CD8-positive, alpha-beta memory T cell (primary cell): ENCODE measurements around the gene ANKRD22. TPM values are rescaled to one million over a fixed set of nuclear protein-coding genes. Genes with fewer than 3 reads are reported as not detected.

Source experiments
- CTCF ChIA-PET: fragments of 350-600 bp; sonication (Branson Sonifier 250); formaldehyde crosslinking; loops from one replicate; lab custom pipeline; 2021; ENCODE audit warnings: antibody characterized with exemption; lab: Charles Lee
- POLR2A ChIA-PET: fragments of 350-600 bp; sonication (Branson Sonifier 250); formaldehyde crosslinking; loops from one replicate; lab custom pipeline; 2021; ENCODE audit warnings: antibody characterized with exemption; lab: Charles Lee
- DNase-seq, 5 donors: peaks; one replicate each; pipeline versions ENCODE4 v3.0.0 to v3.0.0-alpha.2; 2020 to 2022; ENCODE audit warnings: mixed read lengths in 1 of 5
- H3K27ac ChIP-seq: one replicate; pipeline ENCODE4 v1.7.0; 2013; ENCODE audit warnings: low read depth, mild to moderate bottlenecking, low read length, moderate library complexity
- H3K27me3 ChIP-seq: 2 replicates; pipeline ENCODE4 v1.7.0; 2013; ENCODE audit warnings: low read length, mild to moderate bottlenecking; ENCODE audit not compliant: insufficient read depth, poor library complexity, severe bottlenecking
- H3K36me3 ChIP-seq: 2 replicates; pipeline ENCODE4 v1.7.0; 2013; ENCODE audit warnings: mild to moderate bottlenecking, low read length, moderate library complexity; ENCODE audit not compliant: insufficient read depth
- H3K4me1 ChIP-seq: 2 replicates; pipeline ENCODE4 v1.7.0; 2013; ENCODE audit warnings: mild to moderate bottlenecking, low read length, moderate library complexity; ENCODE audit not compliant: insufficient read depth
- H3K4me3 ChIP-seq: 2 replicates; pipeline ENCODE4 v1.7.0; 2013; ENCODE audit warnings: mild to moderate bottlenecking, low read length
- H3K9me3 ChIP-seq: 2 replicates; pipeline ENCODE4 v1.7.0; 2013; ENCODE audit warnings: mild to moderate bottlenecking, low read length
- H3K27ac Mint-ChIP-seq, 8 donors: one replicate each; pipeline ENCODE4 v1.8.0; 2020 to 2021; ENCODE audit warnings: mixed read lengths in 8 of 8, mild to moderate bottlenecking in 6 of 8, inconsistent platforms in 3 of 8, moderate library complexity in 3 of 8
- H3K27me3 Mint-ChIP-seq, 2 donors: one replicate each; pipeline ENCODE4 v1.8.0; 2020 to 2021; ENCODE audit warnings: mixed read lengths in 2 of 2, mild to moderate bottlenecking in 1 of 2, moderate library complexity in 1 of 2
- H3K36me3 Mint-ChIP-seq, 3 donors: one replicate each; pipeline ENCODE4 v1.8.0; 2020 to 2021; ENCODE audit warnings: mixed read lengths in 3 of 3, inconsistent platforms in 1 of 3, mild to moderate bottlenecking in 1 of 3
- H3K4me1 Mint-ChIP-seq, 3 donors: one replicate each; pipeline ENCODE4 v1.8.0; 2020 to 2021; ENCODE audit warnings: mixed read lengths in 3 of 3, inconsistent platforms in 1 of 3, mild to moderate bottlenecking in 1 of 3
- H3K4me3 Mint-ChIP-seq, 7 donors: one replicate each; pipeline ENCODE4 v1.8.0; 2020 to 2021; ENCODE audit warnings: mixed read lengths in 7 of 7, mild to moderate bottlenecking in 6 of 7, moderate library complexity in 4 of 7, inconsistent platforms in 2 of 7
- H3K9me3 Mint-ChIP-seq, 5 donors: one replicate each; pipeline ENCODE4 v1.8.0; 2020 to 2022; ENCODE audit warnings: mixed read lengths in 5 of 5, mild to moderate bottlenecking in 3 of 5, moderate library complexity in 2 of 5, inconsistent platforms in 1 of 5
- polyA plus RNA-seq: library from polyadenylated mRNA; unstranded; fragments of 300-500 nt; fragmentation: Illumina TruSeq; gene quantifications from one replicate; pipeline ENCODE4 v1.2.3, GENCODE V29; 2021
- total RNA-seq, 2 experiments: library from RNA; stranded (reverse); gene quantifications; one replicate each; pipeline ENCODE4 v1.2.3, GENCODE V29; 2021

The ANKRD22 gene
- total and polyA plus RNA-seq, 3 experiments from 2014 or later: 0.63 TPM; not detected in 2

GRCh38 chr10:88833723-88834122, 17.9 kb downstream of the ANKRD22 start:
- H3K4me3 Mint-ChIP-seq: peak overlapping the region in 2 of 7 donors; percentile 10 to 49
- no peak overlapping the region for H3K27ac ChIP-seq
- POLR2A ChIA-PET: no interaction called here

GRCh38 chr10:88833156-88833555, 18.5 kb downstream of the ANKRD22 start:
- H3K36me3 Mint-ChIP-seq: no peaks in the 10 kb centered on the region
- H3K9me3 Mint-ChIP-seq: no peaks in the 10 kb centered on the region
- peaks cover 36 to 57% (median 54%) of the 10 kb centered on the region in 3 donors for H3K4me1 Mint-ChIP-seq

More at GRCh38 chr10:88833723-88834122, 17.9 kb downstream of the ANKRD22 start:
- Histone ChIP-seq H3K9me3 (no peaks in the 10 kb centered on the region), H3K36me3 (no peaks in the 10 kb centered on the region), H3K4me1 (peaks cover 38% of the 10 kb centered on the region), H3K4me3 (no peak overlapping the region), H3K27me3 (no peaks in the 10 kb centered on the region)
- peaks cover 34 to 51% (median 48%) of the 10 kb centered on the region in 3 donors for H3K4me1 Mint-ChIP-seq
- peak overlapping the region in 5 of 8 donors; percentile 9 to 73 (median 64) for H3K27ac Mint-ChIP-seq
- no peak for DNase-seq
- CTCF ChIA-PET: interaction anchor here (1.4 to 7.0 kb wide), 4 partner anchors 24 to 99 kb away, joined by 3 to 150 read pairs (median 26); partner anchors contain the start of gene STAMBPL1
- H3K9me3 Mint-ChIP-seq: no peaks in the 10 kb centered on the region
- no peaks in the 10 kb centered on the region for H3K27me3 Mint-ChIP-seq
- no peaks in the 10 kb centered on the region for H3K36me3 Mint-ChIP-seq

DNA sequence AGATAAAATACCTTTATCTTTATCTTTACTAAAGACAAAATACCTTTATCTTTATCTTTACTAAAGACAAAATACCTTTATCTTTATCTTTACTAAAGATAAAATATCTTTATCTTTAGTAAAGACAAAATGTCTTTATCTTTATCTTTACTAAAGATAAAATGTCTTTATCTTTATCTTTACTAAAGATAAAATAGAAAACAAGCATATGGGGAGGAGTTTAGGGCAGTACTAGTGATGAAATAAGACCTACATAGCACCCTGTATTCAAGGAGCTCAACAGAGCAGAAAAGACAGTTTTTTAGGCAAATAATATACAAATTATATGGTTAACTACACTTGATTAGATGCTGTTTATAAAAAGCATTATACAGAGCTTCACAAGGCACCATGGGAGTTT, 19.3 kb downstream of the ANKRD22 start:
- Mint-ChIP-seq H3K27me3 (no peaks in the 10 kb centered on the region), H3K9me3 (no peaks in the 10 kb centered on the region), H3K4me3 (no peak overlapping the region), H3K4me1 (peaks cover 41 to 63% (median 60%) of the 10 kb centered on the region in 3 donors), H3K27ac (peak overlapping the region in 1 of 8 donors; percentile 90), H3K36me3 (no peaks in the 10 kb centered on the region)
- CTCF ChIA-PET: interaction anchor here (1.0 to 7.0 kb wide), 6 partner anchors 10 to 147 kb away, joined by 3 to 150 read pairs (median 6); partner anchors contain the start of gene STAMBPL1
- POLR2A ChIA-PET: interaction anchor here (0.8 to 2.1 kb wide), 2 partner anchors 8 to 48 kb away, joined by 3 to 10 read pairs; partner anchors contain the start of gene STAMBPL1
- Histone ChIP-seq H3K36me3 (no peaks in the 10 kb centered on the region), H3K9me3 (no peaks in the 10 kb centered on the region), H3K27me3 (no peaks in the 10 kb centered on the region), H3K27ac (no peak overlapping the region), H3K4me3 (no peak overlapping the region), H3K4me1 (peaks cover 40% of the 10 kb centered on the region)
- DNase-seq: no peak

More at GRCh38 chr10:88833156-88833555, 18.5 kb downstream of the ANKRD22 start:
- Histone ChIP-seq H3K4me3 (no peak overlapping the region), H3K27me3 (no peaks in the 10 kb centered on the region), H3K9me3 (no peaks in the 10 kb centered on the region), H3K27ac (no peak overlapping the region), H3K36me3 (no peaks in the 10 kb centered on the region), H3K4me1 (peaks cover 38% of the 10 kb centered on the region)
- Mint-ChIP-seq H3K27me3 (no peaks in the 10 kb centered on the region), H3K27ac (peak overlapping the region in 6 of 8 donors; percentile 36 to 75 (median 60)), H3K4me3 (peak overlapping the region in 1 of 7 donors; percentile 49)
- ChIA-PET POLR2A (interaction anchor here (0.8 kb wide), 1 partner anchor 9 kb away, joined by 3 read pairs; no protein-coding TSS in a partner anchor), CTCF (interaction anchor here (1.0 to 7.0 kb wide), 3 partner anchors 11 to 99 kb away, joined by 3 to 150 read pairs (median 33); no protein-coding TSS in a partner anchor)
- DNase-seq: no peak

- H3K4me3 Mint-ChIP-seq: peak overlapping the region in 6 of 7 donors; percentile 13 to 67 (median 54)
- Histone ChIP-seq H3K4me1 (peaks cover 47% of the 10 kb centered on the region), H3K4me3 (no peak overlapping the region), H3K36me3 (no peaks in the 10 kb centered on the region), H3K27ac (no peak overlapping the region), H3K9me3 (no peaks in the 10 kb centered on the region), H3K27me3 (no peaks in the 10 kb centered on the region)
- POLR2A ChIA-PET: interaction anchor here (0.8 to 2.1 kb wide), 4 partner anchors 49 to 160 kb away, joined by 3 to 10 read pairs (median 4); partner anchors contain the start of genes FAS and STAMBPL1
- peak overlapping the region; percentile 65 to 90 (median 82) for H3K27ac Mint-ChIP-seq
- CTCF ChIA-PET: interaction anchor here (1.3 to 7.0 kb wide), 6 partner anchors 9 to 147 kb away, joined by 3 to 150 read pairs (median 6); partner anchors contain the start of gene STAMBPL1
- H3K9me3 Mint-ChIP-seq: no peaks in the 10 kb centered on the region
- peaks cover 48 to 69% (median 67%) of the 10 kb centered on the region in 3 donors for H3K4me1 Mint-ChIP-seq
- no peaks in the 10 kb centered on the region for H3K36me3 Mint-ChIP-seq
- no peaks in the 10 kb centered on the region for H3K27me3 Mint-ChIP-seq
- DNase-seq: peak; percentile 14 to 74 (median 28)
These were observed 19.9 kb downstream of the ANKRD22 start for GRCh38 chr10:88831709-88832108.

DNA sequence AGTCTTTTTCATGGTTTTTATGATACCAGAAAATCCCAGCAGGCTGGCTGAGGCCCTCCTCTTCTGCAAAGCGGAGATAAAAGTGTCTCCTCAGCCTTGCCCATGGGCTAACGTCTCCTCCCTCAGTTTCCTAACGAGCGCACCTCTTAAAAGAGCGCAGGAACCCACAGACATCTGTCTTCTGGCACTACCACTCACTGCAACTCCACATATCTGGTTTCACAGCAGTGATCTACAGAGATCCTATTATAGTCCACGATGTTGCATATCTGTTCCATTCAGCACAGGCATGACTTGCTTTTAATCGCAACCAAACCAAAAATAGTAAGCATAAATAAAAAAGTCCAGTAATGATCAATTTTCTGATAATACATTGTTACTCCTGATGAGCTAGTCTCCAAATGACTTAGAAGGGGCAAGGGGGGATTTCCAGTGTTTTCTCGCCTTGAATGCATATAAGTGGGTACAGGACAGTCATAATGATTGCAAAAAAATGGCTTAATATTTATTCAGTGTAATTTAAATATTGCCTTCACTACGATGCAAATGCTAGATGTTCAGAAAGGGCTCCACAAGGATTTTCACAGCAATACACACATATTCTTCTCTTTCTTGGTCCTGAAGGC, 20.9 kb downstream of the ANKRD22 start:
- H3K27ac ChIP-seq: no peak overlapping the region
- H3K4me1 ChIP-seq: peaks cover 56% of the 10 kb centered on the region
- H3K36me3 ChIP-seq: no peaks in the 10 kb centered on the region
- POLR2A ChIA-PET: interaction anchor here (0.8 to 2.1 kb wide), 4 partner anchors 50 to 161 kb away, joined by 3 to 10 read pairs (median 4); partner anchors contain the start of genes FAS and STAMBPL1
- Mint-ChIP-seq H3K27me3 (no peaks in the 10 kb centered on the region), H3K27ac (peak overlapping the region in 7 of 8 donors; percentile 15 to 90 (median 64)), H3K4me3 (peak overlapping the region in 6 of 7 donors; percentile 39 to 81 (median 56)), H3K4me1 (peaks cover 58 to 79% (median 76%) of the 10 kb centered on the region in 3 donors), H3K9me3 (no peaks in the 10 kb centered on the region), H3K36me3 (no peaks in the 10 kb centered on the region)
- DNase-seq: no peak
- no peaks in the 10 kb centered on the region for H3K27me3 ChIP-seq
- no peak overlapping the region for H3K4me3 ChIP-seq
- H3K9me3 ChIP-seq: no peaks in the 10 kb centered on the region
- CTCF ChIA-PET: interaction anchor here (1.3 to 7.0 kb wide), 7 partner anchors 8 to 146 kb away, joined by 3 to 150 read pairs (median 5); partner anchors contain the start of gene STAMBPL1

DNA sequence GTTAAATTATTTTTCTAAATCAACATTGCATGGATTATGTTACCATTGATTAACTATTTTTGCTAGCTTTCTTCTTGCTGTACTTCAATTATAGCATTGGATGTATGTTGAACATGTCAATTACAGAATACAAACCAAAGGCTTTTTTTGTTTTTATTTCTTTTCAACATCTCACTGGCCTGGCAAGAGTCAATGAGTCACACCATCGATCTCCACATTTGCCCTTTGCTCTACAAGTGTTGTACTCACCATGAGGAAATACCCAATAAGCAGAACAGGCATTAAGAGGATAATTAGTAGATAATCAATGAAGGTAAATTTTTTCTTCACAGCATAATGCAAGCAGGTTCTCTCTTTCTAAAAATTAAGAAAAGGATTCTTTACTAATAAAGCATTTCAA, 23.3 kb downstream of the ANKRD22 start:
- peaks cover 68 to 92% (median 89%) of the 10 kb centered on the region in 3 donors for H3K4me1 Mint-ChIP-seq
- POLR2A ChIA-PET: no interaction called here

DNA sequence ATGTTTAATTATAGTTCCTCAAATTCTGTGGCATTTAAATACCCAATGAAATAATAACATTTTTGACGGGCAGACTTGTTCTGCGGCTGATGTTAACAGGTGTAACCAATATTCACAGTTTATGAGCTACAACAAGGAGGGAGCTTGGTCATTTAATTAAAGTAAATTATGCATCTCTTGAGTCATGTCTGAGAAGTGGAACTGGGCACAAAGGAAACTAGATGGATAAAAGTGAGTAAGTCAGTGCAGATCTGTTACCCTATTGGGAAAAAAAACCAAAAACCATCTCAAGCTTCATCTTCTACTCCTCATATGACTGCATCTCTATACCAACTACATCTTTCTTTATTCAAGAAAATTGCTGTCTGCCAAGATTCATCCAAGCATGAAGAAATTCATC, 24.0 kb downstream of the ANKRD22 start:
- Histone ChIP-seq H3K27me3 (no peaks in the 10 kb centered on the region), H3K9me3 (no peaks in the 10 kb centered on the region), H3K27ac (no peak overlapping the region), H3K36me3 (no peaks in the 10 kb centered on the region), H3K4me1 (peaks cover 57% of the 10 kb centered on the region), H3K4me3 (no peak overlapping the region)
- no peak for DNase-seq
- peaks cover 65 to 91% (median 88%) of the 10 kb centered on the region in 3 donors for H3K4me1 Mint-ChIP-seq
- H3K4me3 Mint-ChIP-seq: no peak overlapping the region
- H3K9me3 Mint-ChIP-seq: no peaks in the 10 kb centered on the region
- CTCF ChIA-PET: interaction anchor here (2.3 to 2.8 kb wide), 2 partner anchors 8 to 17 kb away, joined by 8 to 17 read pairs; no protein-coding TSS in a partner anchor
- no peaks in the 10 kb centered on the region for H3K27me3 Mint-ChIP-seq
- POLR2A ChIA-PET: no interaction called here
- H3K36me3 Mint-ChIP-seq: peaks cover 0 to 8% (median 0%) of the 10 kb centered on the region in 3 donors
- peak overlapping the region in 2 of 8 donors; percentile 4 to 23 for H3K27ac Mint-ChIP-seq

More for the DNA sequence above, 23.3 kb downstream of the ANKRD22 start:
- Histone ChIP-seq H3K36me3 (no peaks in the 10 kb centered on the region), H3K27me3 (no peaks in the 10 kb centered on the region), H3K4me1 (peaks cover 62% of the 10 kb centered on the region), H3K27ac (no peak overlapping the region), H3K9me3 (no peaks in the 10 kb centered on the region), H3K4me3 (no peak overlapping the region)
- no peaks in the 10 kb centered on the region for H3K9me3 Mint-ChIP-seq
- H3K27me3 Mint-ChIP-seq: no peaks in the 10 kb centered on the region
- H3K36me3 Mint-ChIP-seq: peaks cover 0 to 3% (median 0%) of the 10 kb centered on the region in 3 donors
- DNase-seq: no peak
- peak overlapping the region in 2 of 8 donors; percentile 8 to 24 for H3K27ac Mint-ChIP-seq
- H3K4me3 Mint-ChIP-seq: no peak overlapping the region
- CTCF ChIA-PET: interaction anchor here (2.3 kb wide), 1 partner anchor 18 kb away, joined by 8 read pairs; no protein-coding TSS in a partner anchor
